Mucosa of gallbladder (tissue), 1 donor: ENCODE measurements around the gene PDE3B. TPM values are rescaled to one million over a fixed set of nuclear protein-coding genes. Genes with fewer than 3 reads are reported as not detected.
"Not testable (repeated sequence)": the region's sequence is repeated elsewhere in the genome, so short reads cannot be mapped to it uniquely, and the experiment has no call there.

Experiments
- DNase-seq: peaks from one replicate; pipeline ENCODE4 v3.0.0-alpha.2; 2020; ENCODE audit warnings: low spot score
- total RNA-seq: library from RNA; stranded (reverse); gene quantifications from one replicate; pipeline ENCODE4 v1.2.1, GENCODE V29; 2021
- donor health status: DM: no; HTN: no; CAD: no.

The PDE3B gene
- total RNA-seq, 1 donor from 2014 or later, result 7.5 TPM

GRCh38 chr11:14676068-14676467 is 32.5 kb downstream of the PDE3B start:
- DNase-seq, result no peak

DNA sequence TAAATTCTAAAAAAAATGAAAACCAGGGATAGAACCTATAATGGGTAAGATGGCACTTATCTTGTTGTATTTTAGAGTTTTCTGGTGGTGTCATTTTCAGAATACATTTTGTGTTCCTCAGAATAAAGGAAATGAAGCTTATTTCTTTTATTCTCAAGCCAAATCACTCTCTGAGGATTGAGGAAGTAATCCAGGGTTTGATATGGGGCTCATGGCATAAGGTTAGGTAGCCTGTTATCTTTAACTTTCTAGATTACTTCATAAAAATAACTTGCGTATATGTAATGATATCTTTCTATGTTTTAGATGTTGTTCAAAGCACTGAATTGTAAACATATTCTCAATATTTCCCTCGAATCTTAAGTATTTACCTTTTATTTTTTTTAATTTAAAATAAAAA is 33.5 kb downstream of the PDE3B start:
- DNase-seq, result no peak

DNA sequence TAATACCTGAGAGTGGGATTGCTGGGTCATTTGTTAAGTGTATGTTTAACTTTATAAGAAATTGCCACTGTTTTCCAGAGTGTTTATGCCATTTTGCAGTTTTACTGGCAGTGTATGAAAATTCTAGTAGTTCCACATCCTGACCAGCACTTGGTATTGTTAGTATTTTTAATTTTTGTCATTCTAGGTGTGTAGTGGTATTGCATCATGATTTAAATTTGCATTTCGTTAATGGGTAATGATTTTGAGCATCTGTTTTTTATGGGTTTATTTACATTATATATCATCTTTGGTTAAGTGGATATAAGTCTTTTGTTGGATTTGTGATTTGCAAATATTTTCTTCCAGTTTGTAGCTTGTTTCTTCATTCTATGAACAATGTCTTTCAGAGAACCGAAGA is 34.7 kb downstream of the PDE3B start:
- DNase-seq, result no peak

GRCh38 chr11:14679662-14680061 is 36.1 kb downstream of the PDE3B start:
- no peak for DNase-seq

GRCh38 chr11:14684234-14684915 is 40.8 kb downstream of the PDE3B start:
- DNase-seq, result not testable (repeated sequence)

- no peak for DNase-seq
These were observed 43.9 kb downstream of the PDE3B start for GRCh38 chr11:14687456-14687855.

GRCh38 chr11:14687943-14688627 is 44.5 kb downstream of the PDE3B start:
- no peak for DNase-seq

DNA sequence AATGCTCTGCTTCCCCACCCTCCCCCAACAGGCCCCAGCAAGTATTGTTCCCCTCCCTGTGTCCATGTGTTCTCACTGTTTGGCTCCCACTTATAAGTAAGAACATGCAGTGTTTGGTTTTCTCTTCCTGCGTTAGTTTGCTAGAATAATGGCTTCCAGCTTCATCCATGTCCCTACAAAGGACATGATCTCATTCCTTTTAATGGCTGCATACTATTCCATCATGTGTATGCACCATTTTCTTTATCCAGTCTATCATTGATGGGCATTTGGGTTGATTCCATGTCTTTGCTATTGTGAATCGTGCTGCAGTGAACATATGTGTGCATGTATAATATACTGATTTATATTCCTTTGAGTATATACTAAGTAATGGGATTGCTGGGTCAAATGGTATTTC is 52.1 kb downstream of the PDE3B start:
- DNase-seq, result not testable (repeated sequence)

- DNase-seq, result no peak
These were observed 55.2 kb downstream of the PDE3B start for GRCh38 chr11:14698771-14699170.

DNA sequence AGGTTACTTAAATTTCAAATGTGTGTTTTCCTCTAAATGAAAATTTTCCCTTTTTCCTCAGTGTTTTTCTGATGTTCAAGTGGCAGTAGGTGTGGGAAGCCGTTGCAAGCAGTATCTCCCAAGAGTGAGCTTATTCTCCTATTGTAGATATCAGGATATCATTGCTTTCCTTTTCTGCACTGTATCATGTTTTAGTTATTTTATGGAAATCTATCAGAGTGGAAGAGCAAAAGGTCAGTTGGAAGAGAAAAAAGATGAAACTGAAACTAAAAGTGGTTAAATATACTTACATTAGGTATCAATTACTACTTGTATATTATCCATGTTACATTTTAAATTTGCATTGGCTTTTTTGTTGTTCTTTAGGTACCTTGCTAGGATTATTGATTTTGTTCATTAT is 57.0 kb downstream of the PDE3B start:
- DNase-seq, result no peak

- no peak for DNase-seq
These were observed 59.2 kb downstream of the PDE3B start for GRCh38 chr11:14702760-14703159.

DNA sequence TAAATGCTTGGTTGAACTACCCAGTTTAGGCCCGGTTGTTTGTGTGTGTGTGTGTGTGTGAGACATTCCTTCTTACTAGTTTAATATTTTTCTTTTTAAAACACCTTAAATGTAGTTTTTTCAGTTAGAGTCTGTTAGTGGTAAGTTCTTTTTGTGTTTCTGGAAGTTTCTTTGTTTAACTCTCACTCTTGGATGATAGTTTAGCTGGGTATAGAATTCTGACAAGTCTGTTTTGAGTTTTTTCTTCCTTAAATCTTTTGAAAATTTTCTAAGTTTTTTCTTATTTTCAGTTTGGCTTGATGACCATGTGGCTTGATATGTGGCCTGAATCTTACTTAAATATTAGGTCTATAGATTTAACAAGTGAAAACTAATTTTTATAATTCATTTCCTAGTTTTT is 60.1 kb downstream of the PDE3B start:
- DNase-seq, result no peak

- no peak for DNase-seq
These were observed 61.5 kb downstream of the PDE3B start for GRCh38 chr11:14705067-14705466.

- DNase-seq, result no peak
These were observed 70.1 kb downstream of the PDE3B start for GRCh38 chr11:14713496-14714244.

DNA sequence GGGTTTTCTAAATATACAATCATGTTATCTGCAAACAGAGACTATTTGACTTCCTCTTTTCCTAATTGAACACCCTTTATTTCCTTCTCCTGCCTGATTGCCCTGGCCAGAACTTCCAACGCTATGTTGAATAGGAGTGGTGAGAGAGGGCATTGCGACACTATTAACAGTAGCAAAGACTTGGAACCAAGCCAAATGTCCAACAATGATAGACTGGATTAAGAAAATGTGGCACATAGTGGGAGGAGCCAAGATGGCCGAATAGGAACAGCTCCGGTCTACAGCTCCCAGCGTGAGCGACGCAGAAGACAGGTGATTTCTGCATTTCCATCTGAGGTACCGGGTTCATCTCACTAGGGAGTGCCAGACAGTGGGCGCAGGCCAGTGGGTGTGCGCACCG is 72.1 kb downstream of the PDE3B start:
- DNase-seq, result not testable (repeated sequence)

- DNase-seq, result no peak
These were observed 78.9 kb downstream of the PDE3B start for GRCh38 chr11:14722496-14722895.

DNA sequence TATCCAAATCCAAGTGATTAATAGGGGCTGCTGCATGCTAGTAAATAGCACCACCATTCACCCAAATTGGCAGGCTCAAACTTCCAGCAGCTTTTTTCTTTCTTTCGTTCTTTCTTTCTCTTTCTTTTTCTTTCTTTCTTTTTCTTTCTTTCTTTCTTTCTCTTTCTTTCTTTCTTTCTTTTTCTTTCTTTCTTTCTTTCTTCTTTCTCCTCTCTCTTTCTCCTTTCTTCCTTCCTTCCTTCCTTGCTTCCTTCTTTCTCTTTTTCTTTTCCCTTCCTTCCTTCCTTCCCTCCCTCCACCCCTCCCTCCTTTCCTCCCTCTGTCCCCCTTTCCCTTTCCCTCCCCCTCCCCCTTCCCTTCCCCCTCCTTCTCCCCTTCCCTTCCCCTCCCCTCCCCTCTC is 81.5 kb downstream of the PDE3B start:
- no peak for DNase-seq

GRCh38 chr11:14727215-14727614 is 83.6 kb downstream of the PDE3B start:
- DNase-seq, result no peak

GRCh38 chr11:14727746-14728145 is 84.1 kb downstream of the PDE3B start:
- DNase-seq, result no peak

- not testable (repeated sequence) for DNase-seq
These were observed 96.9 kb downstream of the PDE3B start for GRCh38 chr11:14740539-14740938.

GRCh38 chr11:14741195-14741594 is 97.6 kb downstream of the PDE3B start:
- DNase-seq, result no peak

GRCh38 chr11:14742849-14743559 is 99.4 kb downstream of the PDE3B start:
- DNase-seq, result no peak
